H1 (cell line): ENCODE data around the gene CADPS. TPM values are rescaled to one million over a fixed set of nuclear protein-coding genes. Genes with fewer than 3 reads are reported as not detected.
A peak's percentile ranks its signal among the peaks of the same experiment; 100 is the strongest.

ENCODE experiments used
- CTCF ChIA-PET: fragments of 300-600 bp; sonication (Branson Sonifier 250); formaldehyde crosslinking; loops from one replicate; lab custom pipeline; 2021; ENCODE audit not compliant: partially characterized antibody; lab: Charles Lee
- POLR2A ChIA-PET: fragments of 300-600 bp; sonication (Branson Sonifier 250); formaldehyde crosslinking; loops from one replicate; lab custom pipeline; 2021; ENCODE audit warnings: inconsistent platforms; ENCODE audit not compliant: partially characterized antibody; lab: Charles Lee
- DNase-seq, 2 experiments: peaks; one replicate each; pipeline versions ENCODE4 v3.0.0 to v3.0.0-alpha.2; 2010 to 2022; ENCODE audit warnings: low spot score in 2 of 2, low read depth in 1 of 2, mixed read lengths in 1 of 2
- FAIRE-seq: peaks from 2 replicates; lab custom pipeline; 2011; peaks lifted over from hg19 to GRCh38; lab: Jason Lieb, UNC
- H2AFZ ChIP-seq: 2 replicates; pipeline ENCODE4 v1.8.1; 2012; ENCODE audit warnings: low read length, inconsistent platforms
- H2AK5ac ChIP-seq: 2 replicates; pipeline ENCODE4 v1.6.1; 2013; ENCODE audit warnings: low read depth, low read length
- H2BK120ac ChIP-seq: replicated peaks from 2 replicates; pipeline ENCODE3; 2013; ENCODE audit warnings: low read depth, low read length, inconsistent platforms
- H2BK12ac ChIP-seq: 2 replicates; pipeline ENCODE4 v1.6.1; 2013; ENCODE audit warnings: low read depth, low read length
- H2BK15ac ChIP-seq: 2 replicates; pipeline ENCODE4 v1.6.1; 2013; ENCODE audit warnings: low read length
- H2BK20ac ChIP-seq: 2 replicates; pipeline ENCODE4 v1.6.1; 2013; ENCODE audit warnings: low read length
- H2BK5ac ChIP-seq: 2 replicates; pipeline ENCODE4 v1.6.1; 2013; ENCODE audit warnings: low read depth, low read length
- H3K14ac ChIP-seq: 2 replicates; pipeline ENCODE4 v1.6.1; 2013; ENCODE audit warnings: inconsistent platforms; ENCODE audit not compliant: insufficient read length
- H3K18ac ChIP-seq: 2 replicates; pipeline ENCODE4 v1.6.1; 2013; ENCODE audit warnings: low read length; ENCODE audit errors: extremely low read depth
- H3K23ac ChIP-seq: 2 replicates; pipeline ENCODE4 v1.6.1; 2013; ENCODE audit warnings: inconsistent platforms; ENCODE audit not compliant: insufficient read length
- H3K23me2 ChIP-seq: 2 replicates; pipeline ENCODE4 v1.6.1; 2013; ENCODE audit warnings: low read depth, low read length
- H3K27ac ChIP-seq: 2 replicates; pipeline ENCODE4 v1.6.1; 2011; ENCODE audit warnings: low read depth, low read length, inconsistent platforms
- H3K27me3 ChIP-seq, 4 experiments: replicated peaks in 1 of 4; 1 replicate in 1 of 4; 2 replicates in 3 of 4; pipeline versions ENCODE4 v1.6.1 to v1.8.1; 2011 to 2013; ENCODE audit warnings: low read length in 3 of 4, mild to moderate bottlenecking in 3 of 4, inconsistent platforms in 2 of 4, mixed read lengths in 2 of 4, moderate library complexity in 1 of 4; ENCODE audit not compliant: control insufficient read depth in 3 of 4, insufficient read depth in 3 of 4; ENCODE audit errors: extremely low read depth in 1 of 4
- H3K36me3 ChIP-seq, 4 experiments: 2 replicates each; pipeline versions ENCODE4 v1.6.1 to v1.8.1; 2011 to 2013; ENCODE audit warnings: mild to moderate bottlenecking in 4 of 4, low read length in 3 of 4, moderate library complexity in 2 of 4, control low read depth in 1 of 4, inconsistent platforms in 1 of 4; ENCODE audit not compliant: insufficient read depth in 4 of 4, control insufficient read depth in 2 of 4
- H3K4ac ChIP-seq: replicated peaks from 2 replicates; pipeline ENCODE3; 2013; ENCODE audit warnings: low read length, low read depth, mixed read lengths, inconsistent platforms; ENCODE audit not compliant: insufficient read length
- H3K4me1 ChIP-seq, 4 experiments: replicated peaks in 1 of 4; 1 replicate in 1 of 4; 2 replicates in 3 of 4; pipeline versions ENCODE4 v1.6.1 to v1.8.1; 2011 to 2013; ENCODE audit warnings: low read length in 3 of 4, inconsistent platforms in 2 of 4, mixed read lengths in 1 of 4; ENCODE audit not compliant: insufficient read depth in 4 of 4, control insufficient read depth in 3 of 4
- H3K4me2 ChIP-seq, 2 experiments: 2 replicates each; pipeline versions ENCODE4 v1.6.1 to v1.8.1; 2011 to 2013; ENCODE audit warnings: low read depth in 2 of 2, low read length in 2 of 2, control low read depth in 1 of 2, inconsistent platforms in 1 of 2, mild to moderate bottlenecking in 1 of 2; ENCODE audit not compliant: insufficient read depth in 1 of 2
- H3K4me3 ChIP-seq, 4 experiments: fragments of 200-600, 300-600 bp in 1 of 4; sonication (generic), shearing (Covaris generic), sonication (Bioruptor Twin) in 1 of 4; 2 replicates each; pipeline versions ENCODE4 v1.5.1 to v1.8.1; 2011 to 2016; ENCODE audit warnings: low read length in 4 of 4, low read depth in 3 of 4, control low read depth in 2 of 4, inconsistent platforms in 2 of 4, mild to moderate bottlenecking in 2 of 4, mixed read lengths in 1 of 4, moderate library complexity in 1 of 4; ENCODE audit not compliant: insufficient read depth in 2 of 4; ENCODE audit errors: extremely low read depth in 1 of 4
- H3K56ac ChIP-seq: replicated peaks from 2 replicates; pipeline ENCODE3; 2013; ENCODE audit warnings: low read depth, mild to moderate bottlenecking, mixed read lengths, low read length, inconsistent platforms; ENCODE audit not compliant: insufficient read length
- H3K79me1 ChIP-seq: 2 replicates; pipeline ENCODE4 v1.6.1; 2013; ENCODE audit warnings: low read depth, low read length, control low read depth
- H3K79me2 ChIP-seq, 2 experiments: 2 replicates each; pipeline versions ENCODE4 v1.6.1 to v1.8.1; 2012 to 2013; ENCODE audit warnings: low read length in 2 of 2, mild to moderate bottlenecking in 2 of 2, inconsistent platforms in 1 of 2; ENCODE audit not compliant: insufficient read depth in 2 of 2, control insufficient read depth in 1 of 2
- H3K9ac ChIP-seq, 4 experiments: replicated peaks in 1 of 4; 1 replicate in 1 of 4; 2 replicates in 3 of 4; pipeline versions ENCODE4 v1.6.1 to v1.8.1; 2011 to 2013; ENCODE audit warnings: low read depth in 3 of 4, low read length in 3 of 4, control low read depth in 2 of 4, mild to moderate bottlenecking in 2 of 4, moderate library complexity in 2 of 4, inconsistent platforms in 1 of 4; ENCODE audit errors: extremely low read depth in 1 of 4
- H3K9me3 ChIP-seq, 2 experiments: 2 replicates each; pipeline versions ENCODE4 v1.6.1 to v1.8.1; 2012 to 2013; ENCODE audit warnings: mild to moderate bottlenecking in 2 of 2, moderate library complexity in 2 of 2, control low read depth in 1 of 2, inconsistent platforms in 1 of 2, low read depth in 1 of 2, low read length in 1 of 2, mixed read lengths in 1 of 2; ENCODE audit not compliant: insufficient read depth in 2 of 2
- H4K20me1 ChIP-seq, 2 experiments: replicated peaks in 1 of 2; 2 replicates each; pipeline versions ENCODE3 to v1.8.1; 2011 to 2013; ENCODE audit warnings: inconsistent platforms in 2 of 2, low read length in 2 of 2, mild to moderate bottlenecking in 1 of 2; ENCODE audit not compliant: insufficient read depth in 2 of 2, control insufficient read depth in 1 of 2
- H4K5ac ChIP-seq: 2 replicates; pipeline ENCODE4 v1.6.1; 2013; ENCODE audit warnings: low read length, low read depth, mixed read lengths, inconsistent platforms; ENCODE audit not compliant: insufficient read length
- H4K8ac ChIP-seq: 2 replicates; pipeline ENCODE4 v1.8.0; 2013; ENCODE audit warnings: mild to moderate bottlenecking, moderate library complexity, low read length, inconsistent platforms; ENCODE audit not compliant: insufficient read depth; ENCODE audit errors: extremely low read depth
- H4K91ac ChIP-seq: replicated peaks from 2 replicates; pipeline ENCODE3; 2013; ENCODE audit warnings: low read length, mixed read lengths, inconsistent platforms; ENCODE audit not compliant: insufficient read length
- ATF2 ChIP-seq: IDR thresholded peaks from 2 replicates; pipeline ENCODE4 v1.6.1; 2012; ENCODE audit warnings: low read length, inconsistent platforms
- CTCF ChIP-seq, 3 experiments: IDR thresholded peaks; 1 replicate in 2 of 3; 2 replicates in 1 of 3; pipeline versions ENCODE4 v1.5.1 to v1.6.1; 2011; ENCODE audit warnings: low read length in 3 of 3, mild to moderate bottlenecking in 3 of 3, inconsistent platforms in 2 of 3, low read depth in 1 of 3, moderate library complexity in 1 of 3; ENCODE audit not compliant: insufficient read depth in 1 of 3; ENCODE audit errors: control extremely low read depth in 1 of 3
- EGR1 ChIP-seq: IDR thresholded peaks from 2 replicates; pipeline ENCODE4 v1.6.1; 2011; ENCODE audit warnings: low read depth, low read length, borderline replicate concordance
- RAD21 ChIP-seq, 2 experiments: IDR thresholded peaks in 1 of 2; conservative IDR thresholded peaks in 1 of 2; 2 replicates each; pipeline ENCODE4 v1.6.1; 2011; ENCODE audit warnings: low read depth in 2 of 2, low read length in 2 of 2, improper control_type of control experiment in 1 of 2, inconsistent platforms in 1 of 2, mild to moderate bottlenecking in 1 of 2, moderate library complexity in 1 of 2
- SIN3A ChIP-seq, 2 experiments: IDR thresholded peaks in 1 of 2; conservative IDR thresholded peaks in 1 of 2; 2 replicates each; pipeline ENCODE4 v1.6.1; 2011 to 2012; ENCODE audit warnings: low read length in 2 of 2, improper control_type of control experiment in 1 of 2, low read depth in 1 of 2, mild to moderate bottlenecking in 1 of 2
- SIX5 ChIP-seq: IDR thresholded peaks from 2 replicates; pipeline ENCODE4 v1.6.1; 2011; ENCODE audit warnings: mild to moderate bottlenecking, low read depth, low read length
- SP1 ChIP-seq: IDR thresholded peaks from 2 replicates; pipeline ENCODE4 v1.6.1; 2011; ENCODE audit warnings: low read depth, low read length
- TCF12 ChIP-seq: IDR thresholded peaks from 2 replicates; pipeline ENCODE4 v1.6.1; 2011; ENCODE audit warnings: low read depth, mild to moderate bottlenecking, low read length
- WGBS, 2 experiments: shearing (Covaris generic) in 1 of 2; methylation state at CpG; one replicate each; pipeline versions ENCODE4 v1.1.6 to v1.1.7; 2013 to 2015; ENCODE audit warnings: low lambda C conversion rate in 2 of 2, mixed read lengths in 2 of 2, inconsistent platforms in 1 of 2, low coverage in 1 of 2, missing lambda C conversion rate in 1 of 2; ENCODE audit not compliant: insufficient replicate concordance in 2 of 2, insufficient coverage in 1 of 2, insufficient read length in 1 of 2; ENCODE audit errors: extremely low coverage in 1 of 2, missing lambda C conversion rate in 1 of 2; 5-methylcytosine and 5-hydroxymethylcytosine counted together
- polyA plus RNA-seq, 7 experiments: library from polyadenylated mRNA; depleted of rRNA in 3 of 7; stranded (reverse) in 5 of 7; unstranded in 2 of 7; fragments of >200 nt in 5 of 7; fragments of 200-250 nt in 2 of 7; gene quantifications; 1 replicate in 5 of 7; 2 replicates in 1 of 7; 4 replicates in 1 of 7; pipeline versions ENCODE4 v1.2.1 to v1.2.3, GENCODE V29; 2011 to 2013; ENCODE audit warnings: missing spikeins in 2 of 7, mixed read lengths in 2 of 7
- total RNA-seq: library from RNA; stranded (reverse); fragmentation: NEBNext Ultra II Directional; extraction: Animal tissue kit (Norgen Biotek cat#: 25700); gene quantifications from 2 replicates; pipeline ENCODE4 v1.2.1, GENCODE V29; 2021

The CADPS gene
- total and polyA plus RNA-seq, 2 of the 8 experiments (the other 6 are each of a cell fraction or from before 2014, with no cell fraction given), result 7.1 to 10.2 TPM

DNA sequence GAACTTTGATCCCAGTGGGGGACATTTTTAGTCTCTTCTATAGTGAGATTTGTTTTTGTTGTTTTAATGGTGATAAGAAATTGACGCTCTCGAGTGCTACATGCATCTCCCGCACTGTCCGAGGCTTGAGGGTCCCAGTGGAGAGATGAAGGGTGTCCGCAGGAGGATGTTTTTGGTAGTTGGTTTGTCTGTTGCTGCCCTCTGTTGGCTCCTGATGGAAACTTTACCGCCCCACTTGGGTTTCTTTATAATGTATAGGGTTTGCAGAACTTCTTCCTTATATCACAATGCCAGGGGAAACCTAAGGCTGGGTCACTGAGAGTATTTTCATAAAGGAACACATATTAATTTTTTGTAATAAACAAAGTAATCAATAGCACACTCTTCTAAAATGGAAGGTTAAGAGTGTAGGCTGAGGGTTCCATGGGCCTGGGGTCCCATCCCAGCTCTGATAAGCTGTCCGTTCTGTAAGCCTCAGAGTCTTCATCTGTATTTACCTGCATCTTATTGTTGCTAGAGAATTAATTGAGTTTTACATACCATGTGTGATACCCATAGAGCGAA lies 316.6 kb downstream of the CADPS start:
- Histone ChIP-seq H3K9ac (no peak overlapping the region), H3K14ac (no peak overlapping the region), H2BK20ac (no peak overlapping the region), H3K4me3 (no peak overlapping the region), H2AFZ (no peak overlapping the region), H3K56ac (no peak overlapping the region), H4K8ac (no peak overlapping the region), H3K27me3 (no peaks in the 10 kb centered on the region), H2AK5ac (no peak overlapping the region), H3K23ac (no peak overlapping the region), H3K9me3 (no peaks in the 10 kb centered on the region), H3K18ac (no peak overlapping the region), H2BK12ac (no peak overlapping the region), H2BK120ac (no peak overlapping the region), H4K20me1 (no peaks in the 10 kb centered on the region), H3K79me2 (no peaks in the 10 kb centered on the region), H4K5ac (no peak overlapping the region), H3K23me2 (no peaks in the 10 kb centered on the region), H4K91ac (no peak overlapping the region), H3K4me1 (peaks cover 0 to 10% (median 5%) of the 10 kb centered on the region in 4 experiments; a peak in 2 of 7 replicates), H3K4me2 (no peak overlapping the region), H3K27ac (no peak overlapping the region), H2BK15ac (no peak overlapping the region), H3K36me3 (no peaks in the 10 kb centered on the region), H3K79me1 (no peaks in the 10 kb centered on the region; the same call in 1 of the 2 replicates), H3K4ac (no peak overlapping the region), H2BK5ac (no peak overlapping the region)
- ChIA-PET CTCF (interaction anchor here (0.6 to 11.3 kb wide), 27 partner anchors 10 to 1270 kb away, joined by 3 to 135 read pairs (median 4); no protein-coding TSS in a partner anchor), POLR2A (no interaction called here)
- DNase-seq (peak; percentile 36 to 72), FAIRE-seq (peak; percentile 97)
- WGBS, 2 experiments, result 38% methylated on average over 8 of the region's 8 CpGs; no CpG with 5 or more reads in 1 of the 2 experiments
- TF ChIP-seq TCF12, result no peak
- TF ChIP-seq CTCF (IDR thresholded peaks at IDR 0.05; ENCODE audit: control extremely low read depth in 1 of 3, insufficient read depth in 1 of 3, low read depth in 1 of 3, low read length in 3 of 3), result peak; percentile 46 to 87 (median 73)
- TF ChIP-seq RAD21 (IDR thresholded peaks at IDR 0.05 in 1 of 2, conservative IDR thresholded peaks at IDR 0.05 in 1 of 2; ENCODE audit: low read depth in 2 of 2, low read length in 2 of 2), result peak; percentile 90 to 91
- TF ChIP-seq ATF2, result no peak
- no peak for TF ChIP-seq SP1
- no peak for TF ChIP-seq EGR1
- no peak for TF ChIP-seq SIN3A (conservative IDR thresholded peaks at IDR 0.05 in 1 of 2, IDR thresholded peaks at IDR 0.05 in 1 of 2; ENCODE audit: low read depth in 1 of 2, low read length in 2 of 2)
- TF ChIP-seq SIX5, result no peak
